ENCODE results near the gene NABP1.

Gene NABP1

DNA sequence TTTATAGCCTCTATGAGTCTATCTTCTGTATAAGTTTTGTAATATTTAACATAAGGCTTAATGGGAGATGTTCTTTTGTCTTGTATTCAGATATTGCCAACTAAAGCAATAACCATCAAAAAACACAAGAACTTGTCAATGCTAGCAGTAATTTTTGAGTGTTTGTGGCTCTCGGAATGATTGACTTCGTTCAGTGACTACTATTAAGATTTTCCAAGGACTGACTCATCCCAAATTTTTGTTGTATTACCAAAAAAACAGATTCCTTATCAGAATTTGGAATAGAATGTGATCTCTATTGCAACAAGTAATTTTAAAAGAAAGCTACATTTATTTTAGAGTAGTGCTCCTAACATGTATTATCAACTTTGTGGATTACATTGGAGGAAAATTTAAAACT, 8.1 kb downstream of the NABP1 start:
- no peak for DNase-seq

DNA sequence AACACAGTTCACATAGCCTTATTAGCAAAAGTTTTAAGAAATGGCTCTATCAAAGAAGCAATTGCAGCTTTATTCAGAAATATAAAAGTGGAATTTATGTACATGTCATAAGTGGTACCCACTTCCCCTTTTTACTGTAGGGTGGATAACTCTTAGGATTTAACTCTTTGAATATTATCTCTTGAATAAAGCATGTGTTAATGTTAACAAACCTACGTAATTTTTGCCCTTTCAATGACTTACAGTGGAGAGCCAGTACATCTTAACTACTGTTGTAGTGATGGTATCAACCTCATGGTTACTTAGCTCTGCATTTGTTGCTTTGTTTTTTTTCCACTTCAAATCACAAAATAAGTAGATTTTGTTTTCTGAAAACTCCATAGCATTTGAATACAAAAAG, 8.8 kb downstream of the NABP1 start:
- DNase-seq = no peak

GRCh38 chr2:191687867-191688266, 9.9 kb downstream of the NABP1 start:
- DNase-seq = no peak

DNA sequence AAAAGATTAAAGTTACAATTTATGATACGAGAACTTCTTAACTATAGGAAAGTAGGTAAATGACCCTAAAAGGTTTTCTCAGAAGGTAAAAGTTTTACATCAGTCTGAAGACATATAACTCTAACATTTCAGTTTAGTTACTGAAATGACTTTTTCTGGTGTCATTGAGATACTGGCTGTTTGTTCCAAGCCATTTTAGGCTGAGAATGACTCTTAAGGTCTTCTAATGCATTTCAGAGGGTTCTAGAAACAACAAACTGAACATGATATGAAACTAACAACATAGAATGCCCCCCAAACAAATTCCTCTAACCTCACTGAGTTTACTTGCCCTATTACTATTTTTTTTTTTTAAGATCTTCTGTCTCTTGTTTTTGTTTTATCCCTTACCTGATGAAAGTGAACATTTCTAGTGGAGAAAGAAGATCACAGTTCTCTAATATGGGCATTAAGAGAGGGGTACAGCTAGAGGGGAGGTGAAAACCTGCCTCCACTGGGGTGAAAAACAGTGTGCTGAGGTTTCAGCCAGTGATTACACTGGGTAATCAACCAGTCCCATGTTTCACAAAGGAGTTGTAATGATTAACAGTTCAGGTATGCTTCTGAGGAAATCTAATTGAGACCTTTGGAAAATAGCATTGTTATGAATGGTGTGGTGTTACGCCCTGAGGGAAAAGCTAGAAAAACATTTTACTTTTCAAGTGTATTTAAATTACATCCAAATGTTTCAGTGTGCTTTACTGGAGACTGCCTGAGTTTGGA, 11.2 kb downstream of the NABP1 start:
- no peak for DNase-seq

DNA sequence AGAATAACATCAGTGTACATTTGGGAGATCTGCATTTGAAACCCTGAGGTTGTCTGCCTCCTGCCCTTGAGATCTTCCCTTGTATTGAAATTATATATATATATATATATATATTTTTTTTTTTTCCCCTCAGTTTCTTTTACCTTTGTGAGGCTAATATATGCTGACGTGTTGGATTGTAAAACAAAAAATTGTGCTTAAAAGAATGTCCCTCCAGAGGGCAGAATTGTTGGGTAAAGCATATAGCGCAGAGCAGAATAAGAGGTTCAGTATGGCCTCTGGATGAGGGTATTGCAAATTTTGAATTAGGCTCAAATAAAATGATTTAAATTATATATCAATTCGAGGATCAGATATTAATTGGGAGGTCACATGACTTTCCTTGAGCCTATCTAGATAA, 12.4 kb downstream of the NABP1 start:
- DNase-seq = no peak

- no peak for DNase-seq
Measured at GRCh38 chr2:191691016-191691735, 13.2 kb downstream of the NABP1 start.

DNA sequence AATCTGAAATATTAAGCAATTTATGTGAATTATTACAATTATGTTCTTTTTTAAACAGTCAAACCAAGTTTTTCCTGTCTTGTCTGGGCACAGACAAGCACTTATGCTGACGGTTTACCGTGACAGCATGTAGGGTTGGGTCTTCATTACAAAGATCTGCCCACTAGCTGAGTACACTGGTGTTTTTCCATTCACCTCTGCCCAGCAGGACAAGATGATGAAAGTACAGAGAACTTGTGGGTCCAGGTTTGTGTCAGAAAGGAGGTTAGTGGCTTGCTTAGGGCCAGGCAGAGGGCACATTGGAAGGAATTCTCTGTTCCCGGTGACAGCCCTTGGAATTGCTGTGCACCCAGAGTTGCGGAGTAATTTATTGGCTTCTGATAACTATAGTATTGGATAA, 14.0 kb downstream of the NABP1 start:
- DNase-seq = no peak

- DNase-seq = no peak
Measured at GRCh38 chr2:191692502-191693115, 14.7 kb downstream of the NABP1 start.

DNA sequence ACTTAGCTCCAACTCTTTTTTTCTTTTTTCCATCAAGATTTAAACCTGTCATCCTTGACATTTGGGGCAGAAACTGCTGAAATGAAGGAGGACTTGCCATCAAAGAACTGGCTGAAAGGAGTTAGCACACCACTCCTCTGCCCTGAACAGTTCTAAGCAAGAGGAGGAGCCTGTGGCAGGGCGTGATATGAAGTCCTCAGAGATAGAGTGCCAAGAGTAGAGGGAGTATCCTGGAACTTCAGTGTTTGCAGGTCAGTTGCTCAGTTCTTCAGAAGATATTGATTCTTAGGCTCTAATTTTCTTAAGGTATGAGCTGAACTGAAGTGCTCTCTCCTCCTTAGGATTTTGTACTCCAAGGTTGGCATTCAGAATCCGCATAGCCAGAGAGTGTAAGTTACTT, 15.2 kb downstream of the NABP1 start:
- DNase-seq = no peak

DNA sequence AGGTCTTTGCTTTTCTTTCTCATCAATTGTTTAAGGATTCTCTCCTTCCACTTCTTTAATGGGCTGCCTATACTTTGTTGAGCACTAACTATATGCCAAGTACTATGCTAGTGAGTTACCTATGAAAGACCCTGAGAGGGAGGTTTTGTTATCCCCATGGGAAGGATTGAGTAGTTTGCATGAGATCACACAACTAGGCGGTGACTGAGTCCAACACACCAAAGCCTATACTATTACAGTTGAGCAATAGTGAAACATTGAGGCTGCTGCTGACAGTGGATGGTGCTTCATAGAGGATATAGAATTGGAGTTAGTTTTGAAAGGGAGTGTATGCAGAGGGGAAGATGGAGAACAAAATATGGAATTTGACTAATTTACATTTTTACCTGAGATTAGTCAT, 15.8 kb downstream of the NABP1 start:
- no peak for DNase-seq

- DNase-seq = no peak
Measured at GRCh38 chr2:191696001-191696400, 18.1 kb downstream of the NABP1 start.

DNA sequence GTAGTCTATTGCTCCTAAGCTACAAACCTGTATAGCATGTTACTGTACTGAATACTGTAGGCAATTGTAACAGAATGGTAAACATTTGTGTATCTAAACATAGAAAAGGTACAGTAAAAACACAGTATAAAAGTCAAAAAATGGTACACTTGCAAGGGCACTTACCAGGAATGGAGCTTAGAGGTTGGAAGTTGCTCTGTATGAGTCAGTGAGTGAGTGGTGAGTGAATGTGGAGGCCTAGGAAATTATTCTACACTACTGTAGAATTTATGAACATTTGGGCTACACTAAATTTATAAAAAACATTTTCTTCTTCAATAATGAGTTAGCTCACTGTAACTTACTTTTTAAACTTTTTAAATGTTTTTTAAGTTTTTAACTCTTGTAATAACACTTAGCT, 19.0 kb downstream of the NABP1 start:
- DNase-seq = no peak

DNA sequence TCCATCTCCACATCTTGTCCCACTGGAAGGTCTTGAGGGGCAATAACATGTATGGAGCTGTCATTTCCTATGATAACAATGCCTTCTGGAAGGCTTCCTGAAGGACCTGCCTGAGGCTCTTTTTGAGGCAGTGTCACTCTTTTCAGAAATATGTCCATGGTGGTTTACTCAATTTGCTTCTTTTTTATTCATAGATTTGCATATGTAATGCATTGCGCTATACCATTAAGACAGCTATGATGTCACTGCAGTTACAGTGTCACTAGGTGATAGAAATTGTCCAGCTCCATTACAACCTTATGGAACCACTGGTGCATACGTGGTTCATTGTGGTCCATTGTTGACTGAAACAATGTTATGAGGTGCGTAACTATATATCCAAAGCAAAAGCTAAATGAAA, 19.9 kb downstream of the NABP1 start:
- no peak for DNase-seq

- DNase-seq = no peak
Measured at GRCh38 chr2:191699341-191699945, 21.5 kb downstream of the NABP1 start.

- no peak for DNase-seq
Measured at GRCh38 chr2:191701029-191701428, 23.1 kb downstream of the NABP1 start.

GRCh38 chr2:191701696-191702095, 23.8 kb downstream of the NABP1 start:
- no peak for DNase-seq

GRCh38 chr2:191703079-191703725, 25.3 kb downstream of the NABP1 start:
- DNase-seq = no peak

- no peak for DNase-seq
Measured at GRCh38 chr2:191705084-191705483, 27.1 kb downstream of the NABP1 start.

DNA sequence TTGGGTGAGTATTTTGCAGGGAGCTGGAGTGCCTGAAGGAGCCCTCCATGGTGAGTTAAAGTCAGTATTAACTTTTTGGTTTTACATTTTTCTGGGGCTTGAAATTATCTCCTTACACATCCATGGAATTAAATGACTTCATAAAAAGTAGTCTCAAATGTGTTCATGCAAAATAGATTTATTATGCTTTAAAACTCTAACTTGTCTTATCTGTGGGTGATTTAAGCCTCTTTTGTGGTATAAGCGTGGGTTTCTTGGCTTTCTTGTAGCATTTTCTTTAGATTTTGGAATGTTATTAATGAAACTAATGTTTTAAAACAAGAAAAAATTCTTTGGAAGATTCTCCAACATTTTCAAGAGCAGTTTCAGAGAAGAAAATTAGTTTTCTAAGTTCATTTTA, 27.8 kb downstream of the NABP1 start:
- no peak for DNase-seq

- DNase-seq = no peak
Measured at GRCh38 chr2:191706791-191707190, 28.9 kb downstream of the NABP1 start.

DNA sequence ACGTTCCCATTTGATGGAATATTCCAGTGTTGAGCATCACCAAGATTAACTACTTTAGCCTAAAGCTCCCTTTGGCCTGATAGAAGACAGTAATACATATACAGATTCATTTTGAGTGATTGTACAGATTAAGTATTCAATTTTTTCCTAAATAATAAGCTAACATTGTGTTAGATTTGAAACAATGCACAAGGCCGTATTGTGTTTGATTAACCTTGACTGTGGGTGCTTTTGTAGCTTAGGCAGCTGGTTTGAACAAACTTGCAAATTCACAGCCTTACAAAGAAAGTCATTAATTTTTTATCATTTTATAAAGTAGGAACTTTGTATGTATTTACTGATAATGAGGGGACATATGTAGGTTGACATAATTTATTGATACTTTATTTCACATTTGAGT, 29.6 kb downstream of the NABP1 start:
- no peak for DNase-seq

GRCh38 chr2:191710411-191710900, 32.5 kb downstream of the NABP1 start:
- no peak for DNase-seq

GRCh38 chr2:191711621-191712020, 33.7 kb downstream of the NABP1 start:
- DNase-seq = no peak

Measured in NCI-H1930 (cell line).